K562 (cell line): ENCODE measurements around the gene SLC7A1. TPM values are rescaled to one million over a fixed set of nuclear protein-coding genes. Genes with fewer than 3 reads are reported as not detected.
"Not testable (repeated sequence)": the region's sequence is repeated elsewhere in the genome, so short reads cannot be mapped to it uniquely, and the experiment has no call there.

Experiments
- ATAC-seq: fragments of 200-7000 bp; cut with Tn5 transposase; 3 replicates; pipeline ENCODE4 v1.9.1; 2020; ENCODE audit warnings: moderate library complexity
- BruUV-seq: library from RNA; stranded (reverse); fragments of 400-500 nt; replicated peaks from 2 replicates; lab custom pipeline; 2021; lab: Mats Ljungman, UMichigan
- CTCF ChIA-PET: fragments of 300-600 bp; formaldehyde crosslinking; extraction: SDS; loops from one replicate; lab custom pipeline; 2021; ENCODE audit warnings: low intra/inter-chr PET ratio; lab: Yijun Ruan, JAX
- POLR2A ChIA-PET: fragments of 300-600, 350-650 bp; sonication (Branson Sonifier 250); formaldehyde crosslinking; extraction: SDS; loops from one replicate; lab custom pipeline; 2021; ENCODE audit warnings: antibody characterized with exemption, inconsistent platforms; lab: Yijun Ruan, JAX
- DNase-seq, 4 experiments: peaks; one replicate each; pipeline versions ENCODE4 v3.0.0 to v3.0.0-alpha.2; 2011 to 2018; ENCODE audit warnings: low spot score in 3 of 4, mixed read lengths in 3 of 4; ENCODE audit errors: extremely low read depth in 1 of 4
- FAIRE-seq: peaks from 2 replicates; lab custom pipeline; 2011; peaks lifted over from hg19 to GRCh38; lab: Jason Lieb, UNC
- H2AFZ ChIP-seq: 2 replicates; pipeline ENCODE4 v1.6.0; 2011; ENCODE audit warnings: low read depth, low read length, control low read depth, inconsistent platforms
- H3K27ac ChIP-seq: fragments of 200-600 bp; 3 replicates; pipeline ENCODE4 v1.8.0; 2011; ENCODE audit warnings: low read depth, mild to moderate bottlenecking, control low read depth, inconsistent platforms, low read length, moderate library complexity, mixed read lengths; ENCODE audit errors: extremely low read depth
- H3K27me3 ChIP-seq, 2 experiments: fragments of 300-600 bp in 1 of 2; 2 replicates in 1 of 2; 3 replicates in 1 of 2; pipeline versions ENCODE4 v1.6.0 to v1.8.0; 2011; ENCODE audit warnings: inconsistent platforms in 2 of 2, low read length in 2 of 2, mild to moderate bottlenecking in 1 of 2, mixed read lengths in 1 of 2, moderate library complexity in 1 of 2; ENCODE audit not compliant: control insufficient read depth in 2 of 2, insufficient read depth in 2 of 2
- H3K36me3 ChIP-seq: fragments of 300-600 bp; 3 replicates; pipeline ENCODE4 v1.8.0; 2011; ENCODE audit warnings: mild to moderate bottlenecking, low read length, inconsistent platforms; ENCODE audit not compliant: control insufficient read depth, insufficient read depth
- H3K4me1 ChIP-seq, 2 experiments: fragments of 200-600 bp in 1 of 2; replicated peaks in 1 of 2; 2 replicates in 1 of 2; 3 replicates in 1 of 2; pipeline versions ENCODE4 v1.5.1 to v1.8.0; 2011; ENCODE audit warnings: inconsistent platforms in 2 of 2, low read length in 2 of 2, mild to moderate bottlenecking in 1 of 2, mixed read lengths in 1 of 2, moderate library complexity in 1 of 2; ENCODE audit not compliant: control insufficient read depth in 2 of 2, insufficient read depth in 2 of 2
- H3K4me2 ChIP-seq: 2 replicates; pipeline ENCODE4 v1.6.1; 2011; ENCODE audit warnings: low read length, control low read depth, inconsistent platforms, mixed read lengths; ENCODE audit not compliant: insufficient read depth
- H3K4me3 ChIP-seq: fragments of 200-600 bp; sonication (generic), shearing (Covaris generic); 2 replicates; pipeline ENCODE4 v1.5.1; 2016; ENCODE audit warnings: control low read depth, inconsistent platforms
- H3K79me2 ChIP-seq: fragments of 200-600 bp; 3 replicates; pipeline ENCODE4 v1.8.0; 2011; ENCODE audit warnings: low read length, inconsistent platforms; ENCODE audit not compliant: control insufficient read depth, insufficient read depth
- H3K9ac ChIP-seq, 2 experiments: 2 replicates each; pipeline versions ENCODE4 v1.6.0 to v1.6.1; 2011; ENCODE audit warnings: low read depth in 2 of 2, low read length in 2 of 2, control low read depth in 1 of 2, inconsistent platforms in 1 of 2, mild to moderate bottlenecking in 1 of 2, mixed read lengths in 1 of 2; ENCODE audit not compliant: insufficient read depth in 1 of 2
- H3K9me1 ChIP-seq: one replicate; pipeline ENCODE4 v1.6.0; 2011; ENCODE audit warnings: inconsistent platforms, mild to moderate bottlenecking, low read length, moderate library complexity; ENCODE audit not compliant: control insufficient read depth, insufficient read depth
- H3K9me3 ChIP-seq: replicated peaks from 2 replicates; pipeline ENCODE4 v1.5.1; 2011; ENCODE audit warnings: low read depth, low read length, inconsistent platforms; ENCODE audit not compliant: control insufficient read depth, insufficient read depth
- H4K20me1 ChIP-seq: replicated peaks from 2 replicates; pipeline ENCODE4 v1.6.1; 2011; ENCODE audit warnings: low read length, inconsistent platforms, mixed read lengths; ENCODE audit not compliant: control insufficient read depth, insufficient read depth
- MBD1 ChIP-seq: fragments of 250-450 bp; sonication (Bioruptor Pico); IDR thresholded peaks from 2 replicates; pipeline ENCODE4 v1.8.0; 2022; ENCODE audit warnings: inconsistent platforms
- MEF2A ChIP-seq: IDR thresholded peaks from 2 replicates; pipeline ENCODE4 v1.6.1; 2011; ENCODE audit warnings: low read depth, mild to moderate bottlenecking, low read length, moderate library complexity; ENCODE audit not compliant: control insufficient read depth
- WGBS: fragments of 100-300 bp; shearing (Covaris generic); methylation state at CpG from one replicate; pipeline ENCODE4 v1.1.6; 2016; ENCODE audit warnings: low coverage, mixed read lengths; ENCODE audit not compliant: insufficient coverage; ENCODE audit errors: missing lambda C conversion rate; 5-methylcytosine and 5-hydroxymethylcytosine counted together
- in situ Hi-C: fragments of 300-500 bp; cut with MboI; formaldehyde crosslinking; loops from 4 replicates; pipeline ENCODE4 v1.15.0; 2018; ENCODE audit warnings: inconsistent platforms, mixed read lengths
- intact Hi-C: fragments of 100-400 bp; cut with micrococcal nuclease; formaldehyde crosslinking; loops from 2 replicates; pipeline ENCODE4 v1.14.2; 2022
- polyA plus RNA-seq, 8 experiments: library from polyadenylated mRNA; depleted of rRNA in 4 of 8; stranded (reverse) in 5 of 8; unstranded in 3 of 8; fragments of >200 nt; fragmentation: Nextera tagmentation in 2 of 8; fragmentation: Illumina TruSeq in 1 of 8; extraction: Ambion mirVana in 2 of 8; extraction: Trizol in 1 of 8; gene quantifications; 2 replicates each; pipeline versions ENCODE4 v1.2.1 to v1.2.3, GENCODE V29; 2011 to 2014; ENCODE audit warnings: inconsistent platforms in 1 of 8, missing spikeins in 1 of 8
- total RNA-seq, 7 experiments: library from RNA; depleted of rRNA in 6 of 7; stranded (reverse); fragments of >200 nt in 6 of 7; fragmentation: Illumina TruSeq in 2 of 7; extraction: Trizol in 2 of 7; gene quantifications; 2 replicates each; pipeline versions ENCODE4 v1.2.1 to v1.2.3, GENCODE V29; 2011 to 2021; ENCODE audit warnings: low replicate concordance in 1 of 7

The SLC7A1 gene
- total and polyA plus RNA-seq, 9 of the 15 experiments (the other 6 are each of a cell fraction or from before 2014, with no cell fraction given), result 3.3 to 69.7 (median 10.8) TPM

- TF ChIP-seq MBD1 (CRISPR knock-in tag), result no peak
- no peak for TF ChIP-seq MEF2A
Measured at GRCh38 chr13:29640665-29641064, 45.2 kb upstream of the SLC7A1 start (continued).

GRCh38 chr13:29636831-29637230, 41.3 kb upstream of the SLC7A1 start:
- in situ Hi-C loops, H2AFZ ChIP-seq, DNase-seq, H3K27me3 ChIP-seq, H3K79me2 ChIP-seq, H3K9me1 ChIP-seq, H3K27ac ChIP-seq, POLR2A ChIA-PET, ATAC-seq, intact Hi-C loops, H3K4me3 ChIP-seq, H3K36me3 ChIP-seq, CTCF ChIA-PET, BruUV-seq, H3K9me3 ChIP-seq, H3K9ac ChIP-seq, H3K4me1 ChIP-seq, H4K20me1 ChIP-seq, H3K4me2 ChIP-seq, FAIRE-seq: not testable (repeated sequence)
- WGBS, result 0% methylated on average over 4 of the region's 4 CpGs
